Stimulated activated CD8-positive, alpha-beta memory T cell treated with anti-CD3 and anti-CD28 coated beads, Interleukin-7, amount 100 ng/mL, for 24 hours (primary cell): ENCODE data around the gene LARGE1.

ENCODE experiments used
- DNase-seq: peaks from one replicate; pipeline ENCODE4 v3.0.0-alpha.2; 2020; ENCODE audit warnings: low read depth

Gene LARGE1

GRCh38 chr22:33920197-33920540 lies at the start of gene LARGE1:
LARGE1 (minus strand) TSS chr22:33920476.
- no peak for DNase-seq

GRCh38 chr22:33969045-33969444 lies 48.8 kb upstream of the LARGE1 start:
- DNase-seq, result no peak

GRCh38 chr22:33964121-33964520 lies 43.8 kb upstream of the LARGE1 start:
- DNase-seq, result no peak

- DNase-seq, result no peak
These were observed 42.1 kb upstream of the LARGE1 start for GRCh38 chr22:33962409-33962808.

GRCh38 chr22:33958741-33959140 lies 38.5 kb upstream of the LARGE1 start:
- DNase-seq, result no peak

- no peak for DNase-seq
These were observed 36.8 kb upstream of the LARGE1 start for GRCh38 chr22:33957086-33957485.

GRCh38 chr22:33952776-33953175 lies 32.5 kb upstream of the LARGE1 start:
- no peak for DNase-seq

GRCh38 chr22:33940741-33941140 lies 20.5 kb upstream of the LARGE1 start:
- DNase-seq, result no peak

- no peak for DNase-seq
These were observed 12.7 kb upstream of the LARGE1 start for GRCh38 chr22:33932997-33933396.

GRCh38 chr22:33931406-33931805 lies 11.1 kb upstream of the LARGE1 start:
- no peak for DNase-seq

GRCh38 chr22:33927752-33928151 lies 7.5 kb upstream of the LARGE1 start:
- DNase-seq, result no peak

- DNase-seq, result no peak
These were observed 4.9 kb upstream of the LARGE1 start for GRCh38 chr22:33925194-33925593.

- DNase-seq, result no peak
These were observed 3.5 kb upstream of the LARGE1 start for GRCh38 chr22:33923660-33924246.

GRCh38 chr22:33923033-33923432 lies 2.8 kb upstream of the LARGE1 start:
- no peak for DNase-seq

- no peak for DNase-seq
These were observed 2.0 kb upstream of the LARGE1 start for GRCh38 chr22:33922349-33922681.

GRCh38 chr22:33921525-33922348 lies 1.5 kb upstream of the LARGE1 start:
- DNase-seq, result no peak

GRCh38 chr22:33920927-33921524 lies 750 bp upstream of the LARGE1 start:
- DNase-seq, result peak; percentile 86

- no peak for DNase-seq
These were observed 682 bp downstream of the LARGE1 start for GRCh38 chr22:33919391-33920196.

GRCh38 chr22:33918676-33919365 lies 1.5 kb downstream of the LARGE1 start:
- DNase-seq, result no peak

GRCh38 chr22:33917744-33918406 lies 2.4 kb downstream of the LARGE1 start:
- no peak for DNase-seq

GRCh38 chr22:33914699-33915098 lies 5.6 kb downstream of the LARGE1 start:
- no peak for DNase-seq

GRCh38 chr22:33914131-33914530 lies 6.1 kb downstream of the LARGE1 start:
- no peak for DNase-seq
